ENCODE results near the gene VAMP5.
"Not testable (repeated sequence)": the region's sequence is repeated elsewhere in the genome, so short reads cannot be mapped to it uniquely, and the experiment has no call there.

Gene VAMP5

GRCh38 chr2:85550486-85550885 lies 33.7 kb upstream of the VAMP5 start:
- no peak for DNase-seq (ENCODE audit: low read depth)

- DNase-seq (ENCODE audit: low read depth), result no peak
Measured at GRCh38 chr2:85551698-85552678, 32.2 kb upstream of the VAMP5 start.

GRCh38 chr2:85553184-85553583 lies 31.0 kb upstream of the VAMP5 start:
- DNase-seq (ENCODE audit: low read depth), result no peak

GRCh38 chr2:85554980-85555612 lies 29.1 kb upstream of the VAMP5 start:
- DNase-seq (ENCODE audit: low read depth), result no peak

DNA sequence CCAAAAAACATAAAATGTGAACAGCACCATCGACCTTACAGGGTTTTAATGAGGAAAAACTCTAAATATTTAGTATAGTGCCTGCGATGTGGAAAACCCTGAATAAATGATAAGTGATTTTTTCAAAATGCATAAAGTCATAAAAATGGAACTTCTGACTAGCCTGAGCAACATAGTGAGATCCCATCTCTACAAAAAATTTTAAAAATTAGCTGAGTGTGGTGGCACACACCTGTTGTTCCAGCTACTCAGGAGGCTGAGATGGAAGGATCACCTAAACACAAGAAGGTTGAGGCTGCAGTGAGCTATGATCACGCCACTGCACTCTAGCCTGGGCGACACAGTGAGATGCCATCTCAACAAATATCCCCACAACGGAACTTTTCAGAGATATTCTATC lies 27.1 kb upstream of the VAMP5 start:
- DNase-seq (ENCODE audit: low read depth), result no peak

GRCh38 chr2:85558160-85558559 lies 26.1 kb upstream of the VAMP5 start:
- DNase-seq (ENCODE audit: low read depth), result no peak

DNA sequence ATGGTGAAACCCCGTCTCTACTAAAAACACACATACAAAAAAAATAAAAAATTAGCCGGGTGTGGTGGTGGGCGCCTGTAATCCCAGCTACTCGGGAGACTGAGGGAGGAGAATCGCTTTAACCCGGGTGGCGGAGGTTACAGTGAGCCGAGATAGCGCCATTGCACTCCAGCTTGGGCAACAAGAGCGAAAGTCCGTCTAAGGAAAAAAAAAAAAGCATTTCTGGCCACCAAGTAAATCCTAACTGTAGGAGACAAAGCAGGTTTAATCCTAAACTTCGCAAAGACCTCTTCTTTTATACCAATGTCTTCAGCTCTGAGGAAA lies 23.9 kb upstream of the VAMP5 start:
- DNase-seq (ENCODE audit: low read depth), result not testable (repeated sequence)

DNA sequence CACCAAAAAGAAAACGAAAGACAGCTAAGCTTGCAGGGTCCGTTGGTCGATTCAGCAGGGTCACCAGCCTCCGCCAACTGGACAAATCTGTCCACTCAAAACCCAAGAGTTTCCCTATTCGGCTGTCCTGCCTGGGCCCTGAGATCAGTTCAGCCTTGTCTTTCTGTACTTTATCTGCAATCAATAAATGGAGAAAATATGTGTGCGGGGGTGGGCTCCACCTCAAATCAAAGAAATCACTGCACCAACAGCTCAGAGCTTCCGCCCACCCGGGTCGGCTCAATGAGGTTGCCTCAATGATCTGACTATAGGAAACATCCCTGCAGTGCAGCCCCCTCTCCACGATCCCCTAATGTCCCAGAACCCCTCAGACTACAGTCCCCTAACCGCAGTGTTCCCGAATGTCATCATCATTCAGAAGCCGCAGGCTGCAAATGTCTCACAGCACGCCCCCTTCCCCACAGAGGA lies 23.4 kb upstream of the VAMP5 start:
- DNase-seq (ENCODE audit: low read depth), result no peak

- no peak for DNase-seq (ENCODE audit: low read depth)
Measured at GRCh38 chr2:85561280-85562212, 22.7 kb upstream of the VAMP5 start, which contains the start of gene GGCX. Gene GGCX, minus strand, starts transcription at chr2:85561493. Its CDS starts 65 bp downstream, at chr2:85561428.

DNA sequence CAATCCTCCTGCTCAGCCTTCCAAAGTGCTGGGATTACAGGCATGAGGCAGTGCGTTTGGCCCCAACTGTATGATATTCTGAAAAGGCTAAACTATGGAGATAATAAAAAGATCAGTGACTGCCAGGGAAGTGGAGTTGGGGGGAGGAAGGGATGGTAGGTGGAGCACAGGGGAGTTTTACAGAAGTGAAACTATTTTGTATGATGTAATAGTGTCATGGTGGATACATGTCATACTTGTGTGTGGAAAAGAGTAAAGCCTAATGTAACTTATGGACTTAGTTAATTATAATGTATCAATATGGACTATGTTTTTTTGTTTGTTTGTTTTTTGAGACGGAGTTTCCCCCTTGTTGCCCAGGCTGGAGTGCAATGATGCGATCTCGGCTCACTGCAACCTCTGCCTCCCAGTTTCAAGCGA lies 20.1 kb upstream of the VAMP5 start:
- no peak for DNase-seq (ENCODE audit: low read depth)

DNA sequence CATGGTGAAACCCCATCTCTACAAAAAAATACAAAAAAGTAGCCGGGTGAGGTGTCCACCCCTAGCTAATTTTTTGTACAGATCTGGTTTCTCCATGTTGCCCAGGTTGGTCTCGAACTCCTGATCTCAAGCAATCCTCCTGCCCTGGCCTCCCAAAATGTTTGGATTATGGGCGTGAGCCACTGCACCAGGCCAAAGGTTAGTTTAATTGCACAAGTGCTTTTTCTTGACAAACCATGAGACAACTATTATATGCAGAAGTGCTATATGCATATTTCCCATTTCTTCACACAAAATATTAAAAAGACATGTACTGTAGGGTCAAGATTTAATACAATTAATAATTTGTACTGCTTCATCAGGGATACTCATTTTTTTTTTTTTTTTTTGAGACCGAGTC lies 18.0 kb upstream of the VAMP5 start:
- no peak for DNase-seq (ENCODE audit: low read depth)

DNA sequence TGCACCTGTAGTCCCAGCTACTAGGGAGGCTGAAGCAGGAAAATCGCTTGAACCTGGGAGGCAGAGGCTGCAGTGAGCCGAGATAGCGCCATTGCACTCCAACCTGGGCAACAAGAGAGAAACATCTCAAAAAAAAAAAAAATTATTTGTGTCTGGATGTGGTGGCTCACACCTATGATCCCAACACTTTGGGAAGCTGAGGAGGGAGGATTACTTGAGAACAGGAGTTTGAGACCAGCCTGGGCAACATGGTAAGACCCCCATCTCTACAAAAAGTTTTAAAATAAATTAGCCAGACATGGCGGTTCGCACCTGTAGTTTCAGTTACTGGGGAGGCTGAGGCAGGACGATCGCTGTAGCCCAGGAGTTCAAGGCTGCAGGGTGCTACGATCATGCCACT lies 8.5 kb upstream of the VAMP5 start:
- DNase-seq (ENCODE audit: low read depth), result no peak

GRCh38 chr2:85577063-85577385 lies 7.2 kb upstream of the VAMP5 start:
- DNase-seq (ENCODE audit: low read depth), result no peak

GRCh38 chr2:85577386-85578242 lies 6.6 kb upstream of the VAMP5 start, which contains the start of gene VAMP8:
Gene VAMP8, plus strand, starts transcription at chr2:85577586. Its CDS starts 61 bp downstream, at chr2:85577647.
- no peak for DNase-seq (ENCODE audit: low read depth)

- no peak for DNase-seq (ENCODE audit: low read depth)
Measured at GRCh38 chr2:85578243-85579180, 5.7 kb upstream of the VAMP5 start.

DNA sequence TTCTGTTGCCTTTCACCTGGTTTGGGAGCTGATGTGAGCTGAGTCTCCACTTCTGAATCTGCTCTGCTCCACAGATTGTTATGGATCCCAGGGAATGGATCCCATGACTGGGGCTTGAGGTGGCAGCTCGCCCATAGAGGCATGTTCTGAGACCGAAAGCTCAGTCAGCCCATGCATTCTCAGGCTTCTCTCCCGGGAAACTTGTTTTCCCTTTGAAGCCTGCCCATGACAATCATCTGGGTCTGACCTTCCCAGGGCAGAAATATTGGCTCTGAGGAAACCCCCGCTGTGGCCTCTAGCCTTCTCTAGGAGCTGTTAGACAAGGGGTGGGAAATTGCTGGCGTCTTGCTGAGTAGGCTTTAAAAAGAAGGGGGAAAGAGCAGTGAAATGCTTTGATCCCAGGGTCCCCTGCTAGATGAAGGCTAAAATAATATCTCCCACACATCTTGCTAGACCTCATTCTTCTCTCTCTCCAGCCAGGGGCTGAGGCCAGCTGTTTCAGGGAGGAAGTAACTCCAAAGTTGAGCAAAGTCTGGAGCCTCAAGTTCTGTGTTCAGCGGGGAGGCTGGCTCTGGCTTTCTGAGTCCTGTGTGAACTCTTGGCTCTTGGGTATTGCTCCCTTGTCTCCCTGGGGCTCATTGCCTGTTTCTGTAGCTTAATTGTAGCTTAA lies 4.8 kb upstream of the VAMP5 start:
- no peak for DNase-seq (ENCODE audit: low read depth)

GRCh38 chr2:85580206-85580605 lies 4.0 kb upstream of the VAMP5 start:
- no peak for DNase-seq (ENCODE audit: low read depth)

DNA sequence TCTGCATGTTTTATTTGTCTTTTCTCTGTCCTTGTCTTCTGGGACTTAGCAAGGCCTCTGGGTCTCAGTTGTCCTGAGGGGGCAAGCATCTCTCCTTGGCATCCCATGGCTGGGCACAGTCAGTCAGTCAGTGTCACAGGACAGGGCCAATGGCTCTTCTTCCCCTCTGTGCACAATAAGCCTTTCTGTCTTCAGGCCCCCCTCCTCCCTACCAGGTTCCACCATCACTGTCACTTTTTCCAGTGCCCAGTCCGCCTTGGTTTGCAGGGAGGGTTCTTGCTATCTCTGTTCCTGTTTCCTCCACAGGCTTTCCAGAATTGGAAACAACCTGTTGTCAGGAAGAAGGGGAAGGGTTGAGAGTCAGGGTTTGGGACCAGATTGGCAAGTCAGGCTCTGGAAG lies 1.7 kb upstream of the VAMP5 start:
- no peak for DNase-seq (ENCODE audit: low read depth)

DNA sequence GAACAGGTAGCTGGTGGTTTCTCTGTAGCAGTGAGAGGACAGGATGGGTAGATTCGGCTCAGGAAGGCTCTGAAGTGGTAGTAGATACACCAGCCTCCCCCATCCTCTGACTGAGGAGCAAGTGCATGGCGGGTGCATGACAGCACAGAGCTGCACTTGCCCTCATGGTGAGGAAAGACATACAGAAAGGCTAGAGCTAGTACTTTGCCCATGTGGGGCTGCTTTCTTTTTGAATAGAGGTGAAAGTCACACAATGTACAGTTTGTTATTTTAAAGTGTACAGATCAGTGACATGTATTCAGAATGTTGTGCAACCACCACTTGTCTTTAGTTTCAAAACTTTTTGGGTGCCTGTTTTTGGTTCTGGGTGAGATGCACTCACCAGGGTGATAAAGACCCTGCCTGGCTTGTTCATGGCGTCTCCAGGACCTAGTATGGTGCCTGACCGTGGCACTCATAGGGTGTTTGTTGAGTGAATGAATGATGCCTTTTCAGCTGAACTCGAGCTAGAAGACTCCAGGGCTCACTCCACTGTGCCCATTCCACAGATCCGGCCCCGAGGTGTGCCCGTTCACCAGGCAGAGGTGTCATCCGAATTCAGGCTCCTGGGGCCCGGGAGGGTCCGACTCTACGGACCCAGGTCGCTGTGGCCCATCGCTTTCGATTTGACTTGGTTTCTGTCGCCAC lies 421 bp upstream of the VAMP5 start:
- DNase-seq (ENCODE audit: low read depth), result no peak
